ENCODE results near the gene ZBTB5.
"Not testable (repeated sequence)": the region's sequence is repeated elsewhere in the genome, so short reads cannot be mapped to it uniquely, and the experiment has no call there.

ZBTB5 gene

GRCh38 chr9:37465249-37466036, at the start of gene ZBTB5:
TSS of gene ZBTB5 (minus strand) at chr9:37465450. CDS start at chr9:37442551, 22,899 bp downstream.
- Mint-ChIP-seq H3K4me1 (ENCODE audit: low read depth) (peaks cover 41% of the 10 kb centered on the region), H3K4me3 (peak within 1 kb of the TSS; percentile 96), H3K27ac (peak within 1 kb of the TSS; percentile 99), H3K9me3 (no peaks in the 10 kb centered on the region), H3K27me3 (no peaks in the 10 kb centered on the region), H3K36me3 (ENCODE audit: low read depth) (peaks cover 34% of the 10 kb centered on the region)
- peak; percentile 98 for DNase-seq

GRCh38 chr9:37514999-37515398, 49.7 kb upstream of the ZBTB5 start:
- H3K4me1 Mint-ChIP-seq (ENCODE audit: low read depth), result no peaks in the 10 kb centered on the region
- no peak for DNase-seq
- no peak overlapping the region for H3K4me3 Mint-ChIP-seq
- no peak overlapping the region for H3K27ac Mint-ChIP-seq
- H3K9me3 Mint-ChIP-seq, result no peaks in the 10 kb centered on the region
- no peaks in the 10 kb centered on the region for H3K27me3 Mint-ChIP-seq
- peaks cover 15% of the 10 kb centered on the region for H3K36me3 Mint-ChIP-seq (ENCODE audit: low read depth)

GRCh38 chr9:37514415-37514814, 49.2 kb upstream of the ZBTB5 start:
- H3K4me1 Mint-ChIP-seq (ENCODE audit: low read depth); DNase-seq; H3K27me3 Mint-ChIP-seq; H3K9me3 Mint-ChIP-seq; H3K4me3 Mint-ChIP-seq; H3K27ac Mint-ChIP-seq: not testable (repeated sequence)
- H3K36me3 Mint-ChIP-seq (ENCODE audit: low read depth), result peaks cover 17% of the 10 kb centered on the region

DNA sequence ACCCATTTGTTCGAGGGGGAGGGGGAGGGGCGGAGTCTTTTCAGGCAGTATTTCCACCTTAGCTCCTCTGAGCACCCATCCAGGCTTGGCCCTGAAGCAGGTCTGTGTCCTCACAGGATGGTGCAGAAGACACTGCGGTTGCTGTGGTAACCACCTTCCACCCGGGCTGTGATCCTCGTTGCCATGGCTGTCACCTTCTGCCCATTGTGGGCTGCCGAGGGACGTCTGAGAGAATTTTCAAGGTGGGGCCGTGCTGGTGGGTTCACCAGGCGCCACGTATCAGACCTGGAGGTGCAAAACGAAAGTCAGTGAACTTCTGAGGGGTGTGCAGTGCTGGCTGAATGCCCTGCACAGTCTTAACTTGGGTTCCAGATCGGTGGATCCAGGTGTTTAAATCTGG, 47.2 kb upstream of the ZBTB5 start:
- Mint-ChIP-seq H3K9me3 (no peaks in the 10 kb centered on the region), H3K27me3 (no peaks in the 10 kb centered on the region), H3K4me1 (ENCODE audit: low read depth) (no peaks in the 10 kb centered on the region), H3K4me3 (no peak overlapping the region), H3K27ac (no peak overlapping the region), H3K36me3 (ENCODE audit: low read depth) (peaks cover 28% of the 10 kb centered on the region)
- no peak for DNase-seq

GRCh38 chr9:37511016-37512010, 46.1 kb upstream of the ZBTB5 start:
- DNase-seq, result no peak

GRCh38 chr9:37510053-37510452, 44.8 kb upstream of the ZBTB5 start:
- H3K4me1 Mint-ChIP-seq (ENCODE audit: low read depth), result peaks cover 11% of the 10 kb centered on the region
- H3K4me3 Mint-ChIP-seq, DNase-seq, H3K27me3 Mint-ChIP-seq, H3K9me3 Mint-ChIP-seq: not testable (repeated sequence)
- H3K27ac Mint-ChIP-seq, result peak overlapping the region; percentile 18
- peaks cover 52% of the 10 kb centered on the region for H3K36me3 Mint-ChIP-seq (ENCODE audit: low read depth)

More at GRCh38 chr9:37511016-37512010, 46.1 kb upstream of the ZBTB5 start:
- Mint-ChIP-seq H3K36me3 (ENCODE audit: low read depth) (peaks cover 40% of the 10 kb centered on the region), H3K9me3 (no peaks in the 10 kb centered on the region), H3K27ac (peak overlapping the region; percentile 54), H3K4me3 (no peak overlapping the region), H3K27me3 (no peaks in the 10 kb centered on the region), H3K4me1 (ENCODE audit: low read depth) (peaks cover 7% of the 10 kb centered on the region)

DNA sequence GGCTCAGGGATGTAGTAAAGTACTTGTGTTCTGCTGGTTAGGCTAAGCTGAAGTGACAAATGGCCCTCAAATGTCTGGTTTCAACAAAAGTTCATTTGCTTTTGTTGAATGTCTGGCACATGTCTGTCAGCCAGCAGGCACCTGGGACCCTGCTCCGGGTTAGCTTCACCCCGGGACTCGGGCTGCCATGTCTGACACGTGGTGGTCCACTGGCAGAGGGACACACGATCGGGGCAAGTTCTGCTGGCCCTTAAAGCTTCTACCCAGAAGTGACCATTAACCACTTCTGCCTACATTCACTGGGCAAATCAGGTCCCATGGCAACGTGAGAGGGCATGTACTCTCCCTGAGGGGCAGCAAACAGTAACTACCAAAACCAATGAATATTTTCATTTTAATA, 44.3 kb upstream of the ZBTB5 start:
- Mint-ChIP-seq H3K36me3 (ENCODE audit: low read depth) (peaks cover 57% of the 10 kb centered on the region), H3K27me3 (no peaks in the 10 kb centered on the region), H3K4me1 (ENCODE audit: low read depth) (peaks cover 11% of the 10 kb centered on the region), H3K4me3 (no peak overlapping the region), H3K9me3 (no peaks in the 10 kb centered on the region), H3K27ac (no peak overlapping the region)
- no peak for DNase-seq

DNA sequence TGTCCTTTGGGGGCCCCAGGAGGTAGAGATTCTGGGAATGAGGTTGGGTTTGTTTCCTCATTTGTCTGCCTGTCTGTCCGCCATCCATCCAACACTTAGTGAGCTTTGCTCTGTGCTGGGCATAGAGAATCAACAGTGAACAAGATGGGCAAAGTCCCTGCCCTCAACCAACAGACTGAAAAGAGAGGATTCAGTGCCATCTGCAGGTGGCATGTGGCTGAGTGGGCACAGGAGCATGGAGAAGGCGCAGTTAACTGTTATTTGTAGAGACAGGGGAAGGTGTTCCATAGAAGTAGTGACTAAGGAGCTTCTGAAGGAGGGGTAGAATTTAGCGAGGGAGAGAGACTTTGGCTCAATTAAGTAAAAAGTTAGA, 43.6 kb upstream of the ZBTB5 start:
- no peak overlapping the region for H3K27ac Mint-ChIP-seq

GRCh38 chr9:37508135-37508833, 43.0 kb upstream of the ZBTB5 start:
- no peak overlapping the region for H3K4me3 Mint-ChIP-seq
- H3K27ac Mint-ChIP-seq, result no peak overlapping the region
- H3K27me3 Mint-ChIP-seq, result no peaks in the 10 kb centered on the region
- peaks cover 20% of the 10 kb centered on the region for H3K4me1 Mint-ChIP-seq (ENCODE audit: low read depth)
- no peaks in the 10 kb centered on the region for H3K9me3 Mint-ChIP-seq
- peaks cover 67% of the 10 kb centered on the region for H3K36me3 Mint-ChIP-seq (ENCODE audit: low read depth)
- no peak for DNase-seq

More for the DNA sequence above, 43.6 kb upstream of the ZBTB5 start:
- Mint-ChIP-seq H3K27me3 (no peaks in the 10 kb centered on the region), H3K4me1 (ENCODE audit: low read depth) (peaks cover 14% of the 10 kb centered on the region), H3K9me3 (no peaks in the 10 kb centered on the region), H3K4me3 (no peak overlapping the region), H3K36me3 (ENCODE audit: low read depth) (peaks cover 61% of the 10 kb centered on the region)
- no peak for DNase-seq

DNA sequence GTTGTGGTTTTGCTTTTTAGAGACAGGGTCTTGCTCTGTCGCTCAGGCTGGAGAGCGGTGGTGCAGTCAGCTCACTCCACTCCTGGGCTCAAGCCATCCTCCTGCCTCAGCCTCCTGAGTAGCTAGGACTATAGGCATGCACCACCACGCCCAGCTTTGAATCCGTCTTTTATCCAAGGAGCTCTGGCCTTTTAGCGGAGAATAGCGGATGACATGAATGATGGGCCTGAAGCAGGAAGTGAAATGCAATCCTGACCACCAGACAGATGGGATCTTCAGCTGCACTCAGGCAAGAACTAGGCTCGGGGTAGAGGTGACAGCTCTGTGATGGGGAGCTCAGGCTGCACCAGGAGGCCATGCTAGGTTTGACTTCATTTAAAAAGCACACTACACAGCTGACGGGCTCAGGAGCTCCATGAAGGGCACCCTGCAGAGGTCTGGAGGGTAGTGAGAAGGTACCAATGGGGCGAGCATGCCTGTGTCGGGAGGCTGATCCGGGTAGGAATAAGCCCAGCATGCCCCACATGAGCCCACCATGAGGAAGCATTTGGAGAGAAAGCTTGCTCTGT, 42.4 kb upstream of the ZBTB5 start:
- Mint-ChIP-seq H3K27ac (no peak overlapping the region), H3K9me3 (no peaks in the 10 kb centered on the region), H3K4me1 (ENCODE audit: low read depth) (peaks cover 26% of the 10 kb centered on the region), H3K27me3 (no peaks in the 10 kb centered on the region), H3K36me3 (ENCODE audit: low read depth) (peaks cover 73% of the 10 kb centered on the region), H3K4me3 (no peak overlapping the region)
- DNase-seq, result no peak

GRCh38 chr9:37504605-37505004, 39.4 kb upstream of the ZBTB5 start:
- H3K36me3 Mint-ChIP-seq (ENCODE audit: low read depth), result peaks cover 97% of the 10 kb centered on the region
- no peak for DNase-seq
- H3K9me3 Mint-ChIP-seq, result no peaks in the 10 kb centered on the region
- peak overlapping the region; percentile 60 for H3K27ac Mint-ChIP-seq
- H3K27me3 Mint-ChIP-seq, result no peaks in the 10 kb centered on the region
- peaks cover 37% of the 10 kb centered on the region for H3K4me1 Mint-ChIP-seq (ENCODE audit: low read depth)
- H3K4me3 Mint-ChIP-seq, result no peak overlapping the region

- DNase-seq, result no peak
- Mint-ChIP-seq H3K9me3 (no peaks in the 10 kb centered on the region), H3K27ac (peak overlapping the region; percentile 89), H3K27me3 (no peaks in the 10 kb centered on the region), H3K36me3 (ENCODE audit: low read depth) (peaks cover 99% of the 10 kb centered on the region), H3K4me1 (ENCODE audit: low read depth) (peaks cover 37% of the 10 kb centered on the region), H3K4me3 (no peak overlapping the region)
These were observed 38.5 kb upstream of the ZBTB5 start for GRCh38 chr9:37503736-37504135.

DNA sequence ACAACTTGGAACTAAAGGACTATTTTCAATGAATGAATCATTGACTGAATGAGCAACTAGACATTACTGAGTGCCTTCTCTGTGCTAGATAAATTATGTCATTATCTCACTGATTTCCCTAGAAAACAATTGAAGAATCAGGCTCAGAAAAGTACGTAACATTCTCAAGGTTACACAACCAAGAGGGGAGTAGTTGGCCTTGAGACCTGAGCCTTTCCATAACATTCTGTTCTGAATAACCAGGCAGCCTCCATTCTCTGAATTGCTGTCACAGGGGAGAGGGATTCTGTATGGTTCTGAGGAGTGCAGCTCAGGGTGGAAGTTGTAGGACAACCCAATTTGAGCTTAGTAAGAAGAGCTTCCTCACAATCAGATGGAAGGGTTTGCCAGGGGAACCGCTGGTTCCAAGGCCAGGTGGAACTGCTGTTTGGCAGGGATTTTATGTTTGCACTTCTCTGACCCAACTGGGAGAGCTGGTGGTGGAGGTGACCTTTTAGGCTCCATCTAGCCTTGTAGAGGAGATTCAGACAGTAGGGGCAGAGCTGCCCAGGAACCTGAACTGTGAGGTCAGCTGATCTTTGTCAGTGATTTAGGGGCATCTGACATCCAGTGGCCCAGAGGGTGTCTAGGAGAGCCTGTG, 36.8 kb upstream of the ZBTB5 start:
- H3K27ac Mint-ChIP-seq, result peak overlapping the region; percentile 32
- H3K36me3 Mint-ChIP-seq (ENCODE audit: low read depth), result peaks cover 98% of the 10 kb centered on the region
- no peak overlapping the region for H3K4me3 Mint-ChIP-seq
- H3K9me3 Mint-ChIP-seq, result no peaks in the 10 kb centered on the region
- no peaks in the 10 kb centered on the region for H3K27me3 Mint-ChIP-seq
- no peak for DNase-seq
- H3K4me1 Mint-ChIP-seq (ENCODE audit: low read depth), result peaks cover 35% of the 10 kb centered on the region

DNA sequence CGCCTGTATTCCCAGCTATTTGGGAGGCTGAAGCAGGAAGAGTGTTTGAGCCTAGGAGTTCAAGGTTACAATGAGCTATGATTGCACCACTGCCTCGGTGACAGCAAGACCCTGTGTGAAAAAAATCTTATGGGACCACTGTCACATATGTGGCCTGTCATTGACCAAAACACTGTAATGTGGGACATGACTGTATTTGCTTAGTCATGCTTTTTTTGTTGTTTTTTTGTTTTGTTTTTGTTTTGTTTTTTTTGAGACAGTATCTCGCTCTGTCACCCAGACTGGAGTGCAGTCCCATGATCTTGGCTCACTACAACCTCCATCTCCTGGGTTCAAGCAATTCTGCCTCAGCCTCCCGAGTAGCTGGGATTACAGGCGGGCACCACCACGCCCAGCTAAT, 34.0 kb upstream of the ZBTB5 start:
- H3K4me3 Mint-ChIP-seq, result no peak overlapping the region
- no peaks in the 10 kb centered on the region for H3K9me3 Mint-ChIP-seq
- H3K4me1 Mint-ChIP-seq (ENCODE audit: low read depth), result peaks cover 30% of the 10 kb centered on the region
- no peak for DNase-seq
- peaks cover 95% of the 10 kb centered on the region for H3K36me3 Mint-ChIP-seq (ENCODE audit: low read depth)
- H3K27ac Mint-ChIP-seq, result peak overlapping the region; percentile 61
- H3K27me3 Mint-ChIP-seq, result no peaks in the 10 kb centered on the region
